Activated CD8-positive, alpha-beta memory T cell treated with anti-CD3 and anti-CD28 coated beads, Interleukin-2, amount 10 ng/mL, durations not matched to agents 7 days and 5 days (primary cell): Measurements from ENCODE around the gene DNAH8. TPM values are rescaled to one million over a fixed set of nuclear protein-coding genes. Genes with fewer than 3 reads are reported as not detected.

Experiments used
- ATAC-seq: fragments of 150-1000 bp; cut with Tn5 transposase; one replicate; pipeline ENCODE4 v1.10.0; 2021; ENCODE audit warnings: moderate library complexity
- CTCF ChIA-PET: fragments of 350-600 bp; sonication (Branson Sonifier 250); formaldehyde crosslinking; loops from one replicate; lab custom pipeline; 2021; ENCODE audit warnings: antibody characterized with exemption; lab: Charles Lee
- DNase-seq: peaks from one replicate; pipeline ENCODE4 v3.0.0-alpha.2; 2020
- H3K27ac Mint-ChIP-seq: one replicate; pipeline ENCODE4 v1.8.0; 2021; ENCODE audit warnings: mild to moderate bottlenecking, mixed read lengths
- H3K27me3 Mint-ChIP-seq: one replicate; pipeline ENCODE4 v1.8.0; 2021; ENCODE audit warnings: mixed read lengths
- H3K36me3 Mint-ChIP-seq: one replicate; pipeline ENCODE4 v1.8.0; 2021; ENCODE audit warnings: mild to moderate bottlenecking, mixed read lengths
- H3K4me1 Mint-ChIP-seq: one replicate; pipeline ENCODE4 v1.8.0; 2021; ENCODE audit warnings: mixed read lengths
- H3K4me3 Mint-ChIP-seq: one replicate; pipeline ENCODE4 v1.8.0; 2021; ENCODE audit warnings: mild to moderate bottlenecking, moderate library complexity, mixed read lengths
- H3K9me3 Mint-ChIP-seq: one replicate; pipeline ENCODE4 v1.8.0; 2022; ENCODE audit warnings: low read depth, mixed read lengths
- total RNA-seq, 2 experiments: library from RNA; stranded (reverse); gene quantifications; one replicate each; pipeline ENCODE4 v1.2.3, GENCODE V29; 2021

DNAH8 gene
- total RNA-seq, 2 experiments from 2014 or later, result 0.12 to 0.15 TPM

DNA sequence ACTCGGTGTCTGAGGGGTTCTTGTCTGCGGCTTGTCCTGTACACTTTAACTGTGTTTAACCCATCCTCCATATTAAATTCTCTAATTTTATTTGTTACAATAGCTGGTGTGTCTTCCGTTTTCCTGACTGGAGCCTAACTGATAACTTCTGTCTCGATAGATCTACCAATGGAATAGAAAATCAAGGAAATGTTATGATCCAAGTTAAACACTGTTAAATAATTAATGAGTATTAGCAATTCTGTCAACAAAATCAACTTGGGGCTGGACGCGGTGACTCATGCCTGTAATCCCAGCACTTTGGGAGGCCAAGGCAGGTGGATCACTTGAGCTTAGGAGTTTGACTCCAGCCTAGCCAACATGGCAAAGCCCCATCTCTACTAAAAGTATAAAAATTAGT lies 81.7 kb downstream of the DNAH8 start:
- no peak for ATAC-seq
- H3K36me3 Mint-ChIP-seq, result no peaks in the 10 kb centered on the region
- H3K27ac Mint-ChIP-seq, result no peak overlapping the region
- peaks cover 4% of the 10 kb centered on the region for H3K4me1 Mint-ChIP-seq
- CTCF ChIA-PET, result no interaction called here
- DNase-seq, result no peak
- no peak overlapping the region for H3K4me3 Mint-ChIP-seq
- H3K27me3 Mint-ChIP-seq, result peaks cover 57% of the 10 kb centered on the region
- peaks cover 3% of the 10 kb centered on the region for H3K9me3 Mint-ChIP-seq

DNA sequence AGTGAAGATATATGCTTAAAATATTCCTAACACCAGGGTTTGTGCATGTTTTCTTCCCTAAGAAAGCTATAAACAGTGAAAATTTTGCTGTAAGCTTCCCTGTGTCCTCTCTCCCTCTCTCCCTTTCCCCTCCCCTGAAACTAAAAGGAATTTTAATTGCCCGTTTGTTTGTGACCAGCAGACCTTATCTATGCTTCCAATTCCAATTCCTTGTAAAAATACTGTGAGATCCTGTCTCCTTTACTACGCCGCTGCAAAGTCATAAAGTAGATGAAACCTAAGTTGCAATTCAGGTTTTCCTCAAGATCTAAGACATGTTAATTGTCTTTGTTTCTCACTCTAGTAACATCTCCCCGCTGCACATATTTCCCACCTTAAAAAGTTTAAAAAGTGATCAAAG lies 82.3 kb downstream of the DNAH8 start:
- DNase-seq (no peak), ATAC-seq (no peak)
- CTCF ChIA-PET, result no interaction called here
- Mint-ChIP-seq H3K4me1 (peaks cover 4% of the 10 kb centered on the region), H3K36me3 (no peaks in the 10 kb centered on the region), H3K27me3 (peaks cover 56% of the 10 kb centered on the region), H3K4me3 (no peak overlapping the region), H3K27ac (no peak overlapping the region), H3K9me3 (peaks cover under 1% of the 10 kb centered on the region)

- no peak for DNase-seq
- peaks cover 4% of the 10 kb centered on the region for H3K4me1 Mint-ChIP-seq
- H3K36me3 Mint-ChIP-seq, result no peaks in the 10 kb centered on the region
- no peak overlapping the region for H3K27ac Mint-ChIP-seq
- peaks cover 69% of the 10 kb centered on the region for H3K27me3 Mint-ChIP-seq
- no peak for ATAC-seq
- H3K4me3 Mint-ChIP-seq, result no peak overlapping the region
- no peaks in the 10 kb centered on the region for H3K9me3 Mint-ChIP-seq
- CTCF ChIA-PET, result no interaction called here
Measured at GRCh38 chr6:38799529-38800184, 84.5 kb downstream of the DNAH8 start.

GRCh38 chr6:38801305-38801704 lies 86.2 kb downstream of the DNAH8 start:
- no peaks in the 10 kb centered on the region for H3K9me3 Mint-ChIP-seq
- no peak overlapping the region for H3K27ac Mint-ChIP-seq
- CTCF ChIA-PET, result no interaction called here
- no peak overlapping the region for H3K4me3 Mint-ChIP-seq
- H3K36me3 Mint-ChIP-seq, result no peaks in the 10 kb centered on the region
- H3K27me3 Mint-ChIP-seq, result peaks cover 74% of the 10 kb centered on the region
- DNase-seq, result no peak
- H3K4me1 Mint-ChIP-seq, result peaks cover 4% of the 10 kb centered on the region
- ATAC-seq, result no peak

GRCh38 chr6:38802497-38802896 lies 87.4 kb downstream of the DNAH8 start:
- Mint-ChIP-seq H3K36me3 (no peaks in the 10 kb centered on the region), H3K27me3 (peaks cover 73% of the 10 kb centered on the region), H3K4me3 (no peak overlapping the region), H3K9me3 (no peaks in the 10 kb centered on the region), H3K27ac (no peak overlapping the region), H3K4me1 (peaks cover 4% of the 10 kb centered on the region)
- no peak for ATAC-seq
- no peak for DNase-seq
- CTCF ChIA-PET, result no interaction called here

GRCh38 chr6:38803129-38803528 lies 88.0 kb downstream of the DNAH8 start:
- no peak for ATAC-seq
- CTCF ChIA-PET, result no interaction called here
- H3K4me3 Mint-ChIP-seq, result no peak overlapping the region
- no peaks in the 10 kb centered on the region for H3K9me3 Mint-ChIP-seq
- H3K27me3 Mint-ChIP-seq, result peaks cover 71% of the 10 kb centered on the region
- no peaks in the 10 kb centered on the region for H3K36me3 Mint-ChIP-seq
- no peak overlapping the region for H3K27ac Mint-ChIP-seq
- peaks cover 4% of the 10 kb centered on the region for H3K4me1 Mint-ChIP-seq
- no peak for DNase-seq

GRCh38 chr6:38804358-38804757 lies 89.2 kb downstream of the DNAH8 start:
- Mint-ChIP-seq H3K27ac (no peak overlapping the region), H3K4me1 (peaks cover 3% of the 10 kb centered on the region), H3K36me3 (no peaks in the 10 kb centered on the region), H3K4me3 (no peak overlapping the region), H3K9me3 (no peaks in the 10 kb centered on the region), H3K27me3 (peaks cover 69% of the 10 kb centered on the region)
- ATAC-seq (no peak), DNase-seq (no peak)
- CTCF ChIA-PET, result no interaction called here

DNA sequence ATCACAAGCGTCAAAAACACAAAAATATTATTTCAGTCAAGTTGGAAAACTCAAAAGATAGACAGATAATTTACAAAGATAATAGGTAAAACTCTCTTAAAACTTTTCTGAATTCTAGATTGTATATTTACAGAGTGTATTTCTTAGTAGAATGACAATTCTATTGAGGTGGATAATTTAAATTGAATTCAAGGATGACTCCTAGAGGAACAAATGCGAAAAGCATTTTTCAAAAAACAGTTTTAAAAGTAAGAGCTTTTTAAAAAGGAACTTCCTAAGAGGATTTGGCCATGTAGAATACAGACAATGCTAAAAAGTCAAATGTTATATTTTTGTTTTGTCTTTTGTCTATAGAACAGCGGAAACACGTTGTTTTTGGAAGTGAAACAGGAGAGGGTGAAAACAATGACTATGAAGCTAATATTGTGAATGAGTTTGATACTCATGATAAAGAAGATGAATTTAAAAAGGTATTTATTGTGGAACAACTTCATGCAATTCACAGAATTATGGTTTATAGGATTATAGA lies 90.1 kb downstream of the DNAH8 start:
- H3K36me3 Mint-ChIP-seq, result no peaks in the 10 kb centered on the region
- H3K27ac Mint-ChIP-seq, result no peak overlapping the region
- H3K9me3 Mint-ChIP-seq, result no peaks in the 10 kb centered on the region
- H3K4me1 Mint-ChIP-seq, result no peaks in the 10 kb centered on the region
- DNase-seq (no peak), ATAC-seq (no peak)
- H3K4me3 Mint-ChIP-seq, result no peak overlapping the region
- H3K27me3 Mint-ChIP-seq, result peaks cover 70% of the 10 kb centered on the region
- CTCF ChIA-PET, result no interaction called here

DNA sequence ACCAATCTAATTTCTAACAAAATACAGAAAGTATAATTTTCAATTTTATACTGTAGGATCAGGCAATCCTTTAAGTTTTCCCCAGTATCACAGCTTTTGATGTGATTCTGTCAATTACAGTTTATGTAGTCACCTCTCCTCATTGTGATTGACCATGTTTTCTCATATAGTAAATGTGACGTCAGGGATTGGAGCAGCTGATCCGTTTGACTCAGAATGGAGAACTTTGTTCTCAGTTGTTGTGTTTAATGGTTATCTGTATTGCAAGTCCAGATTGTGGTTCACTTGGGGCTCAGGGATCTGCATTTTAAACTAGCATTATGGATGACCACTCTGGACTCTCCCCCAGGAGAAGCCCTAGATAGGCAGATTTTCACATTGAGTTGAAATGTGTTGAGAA lies 90.6 kb downstream of the DNAH8 start:
- ATAC-seq, result no peak
- CTCF ChIA-PET, result no interaction called here
- peaks cover 66% of the 10 kb centered on the region for H3K27me3 Mint-ChIP-seq

DNA sequence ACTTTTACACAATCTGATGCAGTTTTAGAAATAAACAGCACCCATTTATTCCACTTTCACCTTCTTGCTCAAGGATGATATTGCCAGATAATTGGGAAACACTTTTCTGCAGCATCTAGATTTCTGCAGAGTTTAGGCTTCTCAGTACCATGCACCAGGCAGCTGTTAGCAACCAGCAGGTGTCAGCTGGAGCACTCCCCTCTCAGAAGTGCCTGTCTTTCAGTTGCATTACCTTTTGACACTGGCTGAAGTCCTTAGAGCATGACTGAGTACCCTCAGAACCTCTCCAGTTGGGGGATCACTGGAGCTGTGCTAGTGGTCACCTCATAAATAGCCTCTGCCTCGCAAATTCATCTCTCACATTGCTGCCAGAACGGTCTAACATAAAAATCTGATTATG lies 91.2 kb downstream of the DNAH8 start:
- peaks cover 1% of the 10 kb centered on the region for H3K36me3 Mint-ChIP-seq
- DNase-seq, result no peak
- peaks cover 67% of the 10 kb centered on the region for H3K27me3 Mint-ChIP-seq
- no peak overlapping the region for H3K27ac Mint-ChIP-seq
- H3K4me3 Mint-ChIP-seq, result no peak overlapping the region
- ATAC-seq, result no peak
- H3K9me3 Mint-ChIP-seq, result no peaks in the 10 kb centered on the region
- peaks cover 4% of the 10 kb centered on the region for H3K4me1 Mint-ChIP-seq
- CTCF ChIA-PET, result no interaction called here

More for the DNA sequence above, 90.6 kb downstream of the DNAH8 start:
- no peaks in the 10 kb centered on the region for H3K4me1 Mint-ChIP-seq
- peaks cover under 1% of the 10 kb centered on the region for H3K36me3 Mint-ChIP-seq
- no peak overlapping the region for H3K27ac Mint-ChIP-seq
- no peaks in the 10 kb centered on the region for H3K9me3 Mint-ChIP-seq
- no peak overlapping the region for H3K4me3 Mint-ChIP-seq
- DNase-seq, result no peak

DNA sequence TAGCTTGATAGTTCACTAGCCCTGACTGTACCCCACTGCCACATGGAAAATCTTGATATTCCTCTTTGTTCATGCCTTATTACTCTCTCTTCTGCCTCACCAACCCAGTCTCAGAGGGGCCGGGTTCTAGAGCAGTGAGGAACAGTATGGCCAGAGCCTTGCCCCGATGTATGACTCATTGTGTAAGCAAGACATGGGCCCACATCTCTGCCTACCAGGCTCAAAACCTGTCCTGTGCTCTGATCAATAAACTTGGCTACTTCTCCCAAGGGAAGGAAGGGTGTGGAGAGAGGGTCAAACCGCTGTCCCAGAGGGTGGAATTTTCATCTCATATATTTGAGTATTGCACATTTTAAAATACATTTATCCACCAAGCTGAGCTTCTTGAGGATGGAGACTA lies 91.7 kb downstream of the DNAH8 start:
- no peak overlapping the region for H3K4me3 Mint-ChIP-seq
- peaks cover 1% of the 10 kb centered on the region for H3K36me3 Mint-ChIP-seq
- H3K27ac Mint-ChIP-seq, result no peak overlapping the region
- H3K27me3 Mint-ChIP-seq, result peaks cover 66% of the 10 kb centered on the region
- peaks cover 4% of the 10 kb centered on the region for H3K4me1 Mint-ChIP-seq
- CTCF ChIA-PET, result no interaction called here
- no peak for DNase-seq
- no peaks in the 10 kb centered on the region for H3K9me3 Mint-ChIP-seq
- no peak for ATAC-seq

DNA sequence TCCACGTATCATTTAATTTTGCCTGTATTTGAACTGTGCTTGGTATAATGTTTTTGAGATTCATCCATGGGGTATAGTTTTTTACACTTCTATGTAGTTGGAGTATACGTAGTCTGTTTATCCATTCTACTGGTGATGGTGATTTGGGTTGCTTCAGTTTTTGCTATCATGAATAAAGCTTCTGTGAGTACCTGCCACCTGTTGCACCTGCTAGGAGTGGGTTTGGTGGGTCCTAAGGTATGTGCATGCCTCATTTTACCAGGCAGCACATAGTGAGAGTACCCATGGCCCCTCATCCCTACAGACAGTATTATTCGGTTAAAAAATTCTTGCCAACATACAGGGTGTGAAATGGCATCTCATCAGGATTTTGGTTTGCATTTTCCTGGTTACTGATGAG lies 92.9 kb downstream of the DNAH8 start:
- CTCF ChIA-PET, result no interaction called here
- Mint-ChIP-seq H3K27ac (no peak overlapping the region), H3K9me3 (no peaks in the 10 kb centered on the region), H3K27me3 (peaks cover 69% of the 10 kb centered on the region), H3K4me1 (peaks cover 4% of the 10 kb centered on the region), H3K36me3 (peaks cover 1% of the 10 kb centered on the region), H3K4me3 (no peak overlapping the region)
- DNase-seq (no peak), ATAC-seq (no peak)

GRCh38 chr6:38813041-38813823 lies 98.1 kb downstream of the DNAH8 start:
- CTCF ChIA-PET, result no interaction called here
- H3K27ac Mint-ChIP-seq, result no peak overlapping the region
- H3K4me3 Mint-ChIP-seq, result no peak overlapping the region
- DNase-seq (no peak), ATAC-seq (no peak)
- H3K9me3 Mint-ChIP-seq, result no peaks in the 10 kb centered on the region
- H3K27me3 Mint-ChIP-seq, result peaks cover 54% of the 10 kb centered on the region
- H3K4me1 Mint-ChIP-seq, result peaks cover 4% of the 10 kb centered on the region
- H3K36me3 Mint-ChIP-seq, result peaks cover 1% of the 10 kb centered on the region

- no peak for ATAC-seq
- Mint-ChIP-seq H3K36me3 (peaks cover 1% of the 10 kb centered on the region), H3K9me3 (no peaks in the 10 kb centered on the region), H3K4me3 (no peak overlapping the region), H3K27me3 (peaks cover 54% of the 10 kb centered on the region), H3K4me1 (peaks cover 4% of the 10 kb centered on the region), H3K27ac (no peak overlapping the region)
- CTCF ChIA-PET, result no interaction called here
- no peak for DNase-seq
Measured at GRCh38 chr6:38814761-38815160, 99.7 kb downstream of the DNAH8 start.
